GM18867 (cell line): ENCODE results near the gene ZNF433.
A peak's percentile ranks its signal among the peaks of the same experiment; 100 is the strongest.
"Not testable (repeated sequence)": the region's sequence is repeated elsewhere in the genome, so short reads cannot be mapped to it uniquely, and the experiment has no call there.

Source experiments
- ATAC-seq: cut with Tn5 transposase; IDR thresholded peaks from one replicate; pipeline ENCODE4 v1.9.1; 2021; ENCODE audit warnings: mild to moderate bottlenecking, moderate library complexity; ENCODE audit not compliant: unreplicated experiment

ZNF433 gene

DNA sequence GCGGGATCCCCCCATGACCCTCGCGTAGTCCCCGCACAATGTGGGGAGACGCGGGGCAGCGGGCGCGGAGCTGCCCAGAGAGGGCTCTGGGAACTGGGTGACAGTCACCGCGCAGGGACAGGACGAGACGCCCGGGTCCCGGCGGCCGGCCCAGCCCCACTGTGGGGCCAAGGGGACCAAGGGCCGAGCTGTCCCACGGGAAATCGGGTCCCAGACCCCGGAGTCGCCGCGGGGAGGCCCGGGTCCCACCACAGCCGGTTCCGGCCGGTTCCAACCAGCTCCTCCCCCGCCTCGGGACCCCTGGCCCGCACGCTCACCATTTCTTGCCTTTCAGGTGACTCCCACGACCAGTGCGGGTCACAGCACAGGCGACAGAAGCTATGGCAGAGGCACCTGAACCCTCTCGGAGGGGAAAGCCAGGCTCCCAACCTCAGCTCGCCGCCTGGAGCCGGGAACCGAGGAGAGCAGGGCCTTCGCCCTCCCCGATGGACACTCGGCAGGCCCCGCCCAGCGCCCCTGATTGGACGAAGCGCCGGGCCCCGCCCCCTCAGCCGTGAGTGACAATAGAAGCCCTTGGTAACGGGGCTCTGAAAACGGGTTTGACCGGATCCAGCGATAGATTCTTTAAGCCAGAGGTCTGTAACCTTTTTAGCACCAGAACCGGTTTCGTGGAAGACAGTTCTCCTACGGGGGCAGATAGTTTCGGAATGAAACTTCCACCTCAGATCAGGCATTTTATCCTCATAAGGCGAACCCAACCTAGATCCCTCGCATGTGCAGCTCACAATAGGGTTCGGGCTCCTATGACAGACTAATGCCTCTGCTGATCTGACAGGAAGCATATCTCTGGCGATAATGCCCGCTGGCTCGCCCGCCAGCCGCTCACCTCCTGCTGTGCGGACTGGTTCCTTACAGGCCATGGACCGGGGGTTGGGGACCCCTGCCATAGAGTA lies at the start of gene ZNF433:
Gene ZNF433, minus strand, starts transcription at position 460 of the 953 bp plus-strand sequence. Its CDS starts 140 bp downstream, at position 320.
- ATAC-seq = peak; percentile 49

DNA sequence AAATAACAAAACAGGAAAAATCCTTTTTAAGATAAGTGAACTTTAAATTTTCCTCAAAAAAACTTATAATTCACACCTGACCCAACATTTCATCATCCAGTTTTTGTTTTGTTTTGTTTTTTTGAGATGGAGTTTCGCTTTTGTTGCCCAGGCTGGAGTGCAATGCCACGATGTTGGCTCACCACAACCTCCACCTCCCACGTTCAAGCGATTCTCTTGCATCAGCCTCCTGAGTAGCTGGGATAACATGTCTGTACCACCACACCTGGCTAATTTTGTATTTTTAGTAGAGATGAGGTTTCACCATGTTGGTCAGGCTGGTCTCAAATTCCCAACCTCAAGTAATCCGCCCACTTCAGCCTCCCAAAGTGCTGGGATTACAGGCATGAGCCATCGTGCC lies 47.9 kb upstream of the ZNF433 start:
- not testable (repeated sequence) for ATAC-seq

DNA sequence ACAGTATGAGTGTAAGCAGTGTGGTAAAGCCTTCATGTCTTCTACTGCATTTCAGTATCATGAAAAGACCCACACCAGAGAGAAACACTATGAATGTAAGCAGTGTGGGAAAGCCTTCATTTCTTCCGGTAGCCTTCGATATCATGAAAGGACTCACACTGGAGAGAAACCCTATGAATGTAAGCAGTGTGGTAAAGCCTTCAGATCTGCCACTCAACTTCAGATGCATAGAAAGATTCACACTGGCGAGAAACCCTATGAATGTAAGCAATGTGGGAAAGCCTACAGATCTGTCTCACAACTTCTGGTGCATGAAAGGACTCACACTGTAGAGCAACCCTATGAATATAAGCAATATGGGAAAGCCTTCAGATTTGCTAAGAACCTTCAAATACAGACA lies 41.9 kb upstream of the ZNF433 start:
- no peak for ATAC-seq

DNA sequence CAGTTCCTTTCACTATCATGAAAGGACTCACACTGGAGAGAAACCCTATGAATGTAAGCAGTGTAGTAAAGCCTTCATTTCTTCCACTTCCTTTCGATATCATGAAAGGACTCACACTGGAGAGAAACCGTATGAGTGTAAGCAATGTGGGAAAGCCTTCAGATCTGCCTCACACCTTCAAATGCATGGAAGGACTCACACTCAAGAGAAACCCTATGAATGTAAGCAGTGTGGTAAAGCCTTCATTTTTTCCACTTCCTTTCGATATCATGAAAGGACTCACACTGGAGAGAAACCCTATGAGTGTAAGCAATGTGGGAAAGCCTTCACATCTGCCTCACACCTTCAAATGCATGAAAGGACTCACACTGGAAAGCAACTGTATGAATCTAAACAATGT lies 40.9 kb upstream of the ZNF433 start:
- not testable (repeated sequence) for ATAC-seq

DNA sequence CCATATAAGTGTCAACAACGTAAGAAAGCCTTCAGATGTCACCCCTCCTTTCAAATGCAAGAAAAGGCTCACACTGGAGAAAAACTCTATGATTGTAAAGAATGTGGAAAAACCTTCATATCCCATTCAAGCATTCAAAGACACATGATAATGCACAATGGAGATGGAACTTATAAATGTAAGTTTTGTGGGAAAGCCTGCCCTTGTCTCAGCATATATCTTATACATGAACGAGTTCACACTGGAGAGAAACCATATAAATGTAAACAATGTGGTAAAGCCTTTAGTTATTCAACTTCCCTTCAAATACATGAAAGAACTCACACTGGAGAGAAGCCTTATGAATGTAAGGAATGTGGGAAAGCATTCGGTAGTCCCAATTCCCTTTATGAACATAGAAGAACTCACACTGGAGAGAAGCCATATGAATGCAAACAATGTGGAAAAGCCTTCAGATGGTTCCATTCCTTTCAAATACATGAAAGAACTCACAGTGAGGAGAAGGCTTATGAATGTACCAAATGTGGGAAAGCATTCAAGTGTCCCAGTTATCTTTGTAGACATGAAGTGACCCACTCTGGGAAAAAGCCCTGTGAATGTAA lies 40.2 kb upstream of the ZNF433 start:
- ATAC-seq = no peak

DNA sequence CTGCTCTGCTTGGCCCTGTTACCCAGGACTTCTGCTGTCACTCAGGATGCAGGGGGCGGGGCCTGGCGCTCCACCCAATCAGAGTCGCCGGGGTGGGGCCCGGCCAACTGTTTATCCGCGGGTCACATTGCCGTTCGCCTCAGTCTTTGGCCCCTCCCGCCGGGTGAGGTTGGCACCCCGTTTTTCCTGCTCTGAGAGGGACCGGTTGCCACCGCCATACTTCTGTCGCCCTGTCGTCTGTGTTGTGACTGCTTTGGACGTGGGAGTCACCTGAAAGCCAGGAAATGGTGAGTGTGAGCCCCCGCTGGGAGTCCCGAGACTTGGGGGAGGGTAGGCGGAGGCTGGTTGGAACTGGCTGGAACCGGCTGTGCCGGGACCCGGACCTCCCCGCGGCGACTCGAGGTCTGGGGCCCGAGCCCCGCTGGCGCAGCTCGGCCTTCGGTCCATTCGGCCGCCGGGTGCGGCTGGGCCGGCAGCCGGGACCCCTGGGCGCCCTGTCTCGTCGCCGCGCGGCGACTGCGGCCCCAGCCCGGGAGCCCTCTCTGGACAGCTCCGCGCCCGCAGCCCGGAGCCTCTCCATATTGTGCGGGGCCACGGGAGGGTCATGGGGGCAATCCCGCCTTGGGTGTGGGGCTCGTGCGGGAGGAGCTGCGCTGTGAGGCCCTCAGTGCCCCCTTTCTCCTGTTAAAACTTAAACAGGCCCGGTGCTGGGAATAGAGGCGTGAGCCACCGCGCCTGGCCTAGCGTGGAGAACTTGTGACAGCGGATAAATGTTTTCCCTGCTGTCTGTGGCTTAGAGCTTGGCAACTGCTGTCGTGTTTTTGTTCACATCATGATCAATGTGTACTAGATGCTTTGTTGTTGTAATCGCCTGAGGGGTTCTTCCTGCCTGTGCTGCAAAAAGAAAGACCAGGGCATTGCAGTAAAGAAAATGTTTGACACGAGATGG lies 29.4 kb upstream of the ZNF433 start, which contains the start of gene ZNF844:
Gene ZNF844, plus strand, starts transcription at position 142 of the 949 bp plus-strand sequence. Its CDS starts 143 bp downstream, at position 285.
- ATAC-seq = peak; percentile 62

DNA sequence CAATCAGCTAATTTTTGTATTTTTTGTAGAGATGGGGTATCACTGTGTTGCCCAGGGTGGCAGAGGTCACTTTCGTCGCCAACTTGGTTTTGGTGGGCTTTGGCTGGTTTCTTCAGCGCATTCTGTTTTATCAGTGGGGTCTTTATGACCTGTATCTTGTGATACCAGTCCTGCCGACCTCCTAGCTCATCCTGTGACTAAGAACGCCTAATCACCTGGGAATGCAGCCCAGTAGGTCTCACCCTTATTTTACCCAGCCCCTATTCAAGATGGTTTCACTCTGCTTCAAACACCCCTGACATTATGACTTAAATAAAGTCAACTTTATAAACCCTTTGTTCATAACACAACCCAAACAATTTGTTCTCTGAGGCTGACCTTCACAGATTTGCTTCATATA lies 20.3 kb upstream of the ZNF433 start:
- no peak for ATAC-seq

DNA sequence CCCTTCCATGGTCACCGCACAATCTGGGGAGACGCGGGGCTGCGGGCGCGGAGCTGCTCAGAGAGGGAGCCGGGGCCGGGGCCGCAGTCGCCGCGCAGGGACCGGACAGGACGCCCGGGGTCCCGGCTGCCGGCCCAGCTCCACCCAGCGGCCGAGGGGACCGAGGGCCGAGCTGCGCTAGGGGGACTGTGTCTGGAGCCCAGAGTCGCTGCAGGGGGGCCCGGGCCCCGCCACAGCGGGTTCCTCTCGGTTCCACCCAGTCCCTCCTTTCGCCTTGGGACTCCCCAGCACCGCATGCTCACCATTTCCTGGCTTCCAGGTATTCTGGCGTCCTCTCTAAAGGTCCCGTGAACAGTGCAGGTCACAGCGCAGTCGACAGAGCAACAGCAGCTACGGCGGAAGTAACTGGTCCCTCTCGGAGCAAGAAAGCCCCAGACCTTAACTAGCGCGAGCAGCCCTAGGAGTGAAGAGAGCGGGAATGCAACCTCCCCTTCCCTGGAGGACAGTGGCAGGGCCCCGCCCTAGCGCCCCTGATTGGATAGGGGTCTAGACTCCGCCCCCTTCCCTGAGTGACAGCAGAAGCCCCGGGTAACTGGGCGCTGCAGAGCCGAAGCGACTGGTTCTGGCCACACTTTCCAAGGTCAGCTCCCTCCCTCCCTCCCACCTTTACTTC lies 17.2 kb upstream of the ZNF433 start, which contains the start of gene ZNF878:
Gene ZNF878, minus strand, starts transcription at position 465 of the 673 bp plus-strand sequence. Its CDS starts 160 bp downstream, at position 305.
- ATAC-seq = peak; percentile 55

DNA sequence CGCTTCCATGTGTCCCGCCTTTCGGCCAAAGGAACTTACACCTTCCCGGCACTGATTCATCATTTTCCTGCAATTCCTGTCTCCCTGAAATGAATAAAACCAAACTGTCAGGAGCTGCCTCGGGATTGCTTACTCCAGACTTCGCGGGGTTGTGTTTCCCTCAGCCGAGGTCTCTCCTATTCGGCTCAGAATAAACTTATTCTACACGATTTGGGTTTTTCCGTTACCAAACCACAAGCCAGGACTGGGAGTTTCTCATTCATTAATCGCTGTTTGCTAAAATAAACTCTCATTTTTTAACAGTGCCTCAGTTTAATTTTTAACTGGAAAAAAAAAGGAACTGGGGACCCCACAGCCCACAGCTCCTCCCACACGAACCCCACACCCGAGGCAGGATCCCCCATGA lies 16.6 kb upstream of the ZNF433 start:
- ATAC-seq = no peak

DNA sequence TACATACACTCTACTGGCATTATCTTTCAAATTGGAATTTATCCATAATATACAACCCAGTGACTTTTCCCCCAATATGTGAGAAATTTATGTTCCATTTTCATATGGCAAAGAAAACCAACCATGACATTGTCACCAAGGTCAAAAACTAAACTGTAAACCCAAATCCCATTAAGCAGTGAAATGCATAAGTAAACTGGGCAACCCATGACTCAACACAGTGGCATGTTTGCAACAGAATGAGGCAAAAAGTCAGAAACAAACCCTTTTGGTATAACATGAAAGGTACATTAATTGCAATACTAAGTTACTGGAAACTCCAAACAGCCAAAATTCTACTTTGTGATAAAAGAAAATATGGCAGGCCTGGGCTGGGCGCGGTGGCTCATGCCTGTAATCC lies 12.4 kb upstream of the ZNF433 start:
- ATAC-seq = no peak

DNA sequence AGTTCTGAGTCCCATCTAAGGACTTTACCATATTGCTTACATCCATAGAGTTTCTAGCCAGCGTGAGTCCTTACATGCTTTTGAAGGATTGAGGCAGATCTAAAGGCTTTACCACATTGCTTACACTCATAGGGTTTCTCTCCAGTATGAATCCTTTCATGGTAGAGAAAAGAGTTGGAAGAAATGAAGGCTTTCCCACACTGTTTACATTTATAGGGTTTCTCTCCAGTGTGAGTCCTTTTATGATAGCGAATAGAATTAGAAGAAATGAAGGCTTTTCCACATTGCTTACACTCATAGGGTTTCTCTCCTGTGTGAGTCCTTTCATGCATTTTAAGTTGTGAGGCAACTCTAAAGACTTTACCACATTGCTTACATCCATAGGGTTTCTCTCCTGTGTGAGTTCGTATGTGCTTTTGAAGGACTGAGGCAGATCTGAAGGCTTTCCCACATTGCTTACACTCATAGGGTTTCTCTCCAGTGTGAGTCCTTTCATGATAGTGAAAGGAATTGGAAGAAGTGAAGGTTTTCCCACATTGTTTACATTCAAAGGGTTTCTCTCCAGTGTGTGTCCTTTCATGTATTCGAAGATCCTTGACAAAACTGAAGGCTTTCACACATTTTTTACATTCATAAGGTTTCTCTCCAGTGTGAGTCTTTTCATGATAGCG lies 8.4 kb upstream of the ZNF433 start:
- ATAC-seq = no peak

DNA sequence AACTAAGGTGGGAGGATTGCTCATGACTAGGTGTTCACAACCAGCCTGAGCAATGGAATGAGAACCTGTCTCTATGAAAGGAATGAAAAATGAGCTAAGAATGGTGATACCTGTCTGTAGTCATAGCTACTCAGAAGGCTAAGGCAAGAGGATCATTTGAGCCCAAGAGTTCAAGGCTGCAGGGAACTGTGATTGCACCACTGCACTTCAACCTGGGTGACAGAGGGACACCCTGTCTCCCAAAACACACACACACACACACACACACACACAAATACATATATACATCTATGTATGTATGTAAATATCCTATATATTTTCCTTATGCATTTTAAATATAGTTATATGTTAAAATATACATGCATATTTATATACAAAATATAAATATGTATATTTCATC lies 7.4 kb upstream of the ZNF433 start:
- no peak for ATAC-seq

DNA sequence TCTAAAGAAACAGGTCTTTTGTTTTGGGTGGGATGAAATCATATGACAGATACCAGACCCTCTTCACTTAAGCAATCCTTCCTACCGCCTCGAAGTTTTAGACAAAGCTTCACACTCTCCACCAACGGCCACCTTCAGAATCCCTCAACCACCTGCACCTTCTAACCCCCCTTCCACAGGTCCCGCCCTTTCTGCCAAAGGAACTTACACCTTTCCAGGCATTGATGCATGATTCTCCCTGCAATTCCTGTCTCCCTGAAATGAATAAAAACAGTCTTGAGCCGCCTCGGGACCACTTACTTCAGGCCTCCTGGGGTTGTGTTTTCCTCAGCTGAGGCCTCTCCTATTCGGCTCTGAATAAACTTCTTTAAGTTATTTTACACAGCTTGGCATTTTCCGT lies 859 bp downstream of the ZNF433 start:
- no peak for ATAC-seq

DNA sequence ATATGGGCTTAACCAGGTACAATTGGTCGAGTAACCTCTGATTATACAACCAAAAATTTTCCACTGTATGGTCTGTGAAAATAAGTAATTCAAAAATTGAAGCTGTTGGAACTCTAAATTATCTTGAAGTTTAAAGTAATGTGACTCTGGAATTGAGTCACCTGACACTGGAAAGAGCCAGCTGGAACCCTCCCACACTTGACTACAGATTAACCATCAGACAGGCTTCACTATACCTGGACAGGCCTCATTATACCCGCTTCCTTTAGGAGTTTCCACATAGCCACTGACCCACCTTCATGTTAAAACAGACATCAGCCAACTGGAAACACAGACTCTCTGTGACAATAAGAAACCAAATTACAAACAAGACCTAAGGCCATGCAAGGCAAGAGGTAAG lies 1.3 kb downstream of the ZNF433 start:
- no peak for ATAC-seq

DNA sequence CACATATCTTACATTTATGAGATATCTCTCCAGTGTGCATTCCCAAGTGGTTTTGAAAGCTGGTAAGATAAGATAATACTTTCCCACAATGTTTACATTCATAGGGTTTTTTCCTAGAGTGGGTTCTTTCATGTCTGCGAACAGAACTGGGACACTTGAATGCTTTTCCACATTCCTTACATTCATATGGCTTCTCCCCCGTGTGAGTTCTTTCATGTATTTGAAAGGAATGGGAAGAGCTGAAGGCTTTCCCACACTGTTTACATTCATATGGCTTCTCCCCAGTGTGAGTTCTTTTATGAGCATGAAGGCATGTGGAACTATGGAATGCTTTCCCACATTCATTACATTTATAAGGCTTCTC lies 19.7 kb downstream of the ZNF433 start:
- no peak for ATAC-seq

DNA sequence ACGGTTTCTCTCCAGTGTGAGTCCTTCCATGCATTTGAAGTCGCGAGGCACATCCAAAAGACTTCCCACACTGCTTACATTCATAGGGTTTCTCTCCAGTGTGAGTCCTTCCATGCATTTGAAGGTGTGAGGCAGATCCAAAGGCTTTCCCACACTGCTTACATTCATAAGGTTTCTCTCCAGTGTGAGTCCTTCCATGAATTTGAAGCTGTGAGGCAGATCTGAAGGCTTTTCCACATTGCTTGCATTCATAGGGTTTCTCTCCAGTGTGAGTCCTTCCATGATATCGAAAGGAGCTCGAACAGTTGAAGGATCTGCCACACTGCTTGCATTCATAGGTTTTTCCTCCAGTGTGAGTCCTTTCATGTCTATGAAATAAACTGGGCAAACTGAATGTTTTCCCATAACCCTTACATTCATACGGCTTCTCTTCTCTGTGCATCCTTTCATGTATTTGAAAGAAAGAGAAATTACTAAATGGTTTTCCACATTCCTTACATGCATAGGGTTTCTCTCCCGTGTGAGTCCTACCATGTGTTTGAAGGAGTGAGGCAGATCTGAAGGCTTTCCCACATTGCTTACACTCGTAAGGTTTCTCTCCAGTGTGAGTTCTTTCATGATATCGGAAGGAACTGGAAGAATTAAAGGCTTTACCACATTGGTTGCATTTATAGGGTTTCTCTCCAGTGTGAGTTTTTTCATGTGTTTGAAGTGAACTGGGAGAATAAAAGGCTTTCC lies 20.3 kb downstream of the ZNF433 start:
- no peak for ATAC-seq

DNA sequence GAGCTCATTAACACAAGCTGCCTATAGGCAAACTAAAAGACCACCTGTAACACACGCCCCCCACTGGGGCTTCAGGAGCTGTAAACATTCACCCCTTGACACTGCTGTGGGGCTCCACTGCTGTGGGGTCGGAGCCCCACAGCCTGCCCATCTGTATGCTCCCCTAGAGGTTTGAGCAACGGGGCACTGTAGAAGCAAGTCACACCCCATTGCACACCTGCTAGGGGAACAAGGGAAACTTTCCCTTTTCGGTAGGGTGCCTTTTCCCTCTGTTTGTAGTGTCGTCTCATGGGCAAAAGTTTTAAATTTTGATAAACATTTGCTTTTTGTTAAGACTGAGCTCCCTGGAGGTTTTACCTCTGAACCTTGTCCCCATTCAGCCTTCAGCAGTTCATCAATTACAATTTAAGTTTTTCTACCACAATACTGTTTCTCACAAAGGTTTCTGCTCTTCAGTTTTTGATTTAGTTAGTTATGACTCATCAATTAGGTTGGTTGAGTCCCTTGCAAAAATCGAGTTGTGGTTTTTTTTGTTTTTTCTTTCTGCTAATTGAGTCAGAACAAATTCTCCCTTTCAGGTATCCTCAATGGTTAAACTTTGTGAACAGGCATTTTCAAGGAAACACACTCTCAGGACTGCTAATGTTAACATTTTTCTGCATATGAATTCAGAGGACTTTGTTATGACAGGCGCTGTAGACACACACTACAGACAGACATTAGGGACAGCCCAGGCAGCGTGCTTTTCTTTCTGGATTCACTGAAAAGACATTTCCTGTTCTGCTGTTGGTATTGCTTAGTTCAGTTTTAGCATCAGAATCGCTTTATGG lies 35.1 kb downstream of the ZNF433 start:
- no peak for ATAC-seq

DNA sequence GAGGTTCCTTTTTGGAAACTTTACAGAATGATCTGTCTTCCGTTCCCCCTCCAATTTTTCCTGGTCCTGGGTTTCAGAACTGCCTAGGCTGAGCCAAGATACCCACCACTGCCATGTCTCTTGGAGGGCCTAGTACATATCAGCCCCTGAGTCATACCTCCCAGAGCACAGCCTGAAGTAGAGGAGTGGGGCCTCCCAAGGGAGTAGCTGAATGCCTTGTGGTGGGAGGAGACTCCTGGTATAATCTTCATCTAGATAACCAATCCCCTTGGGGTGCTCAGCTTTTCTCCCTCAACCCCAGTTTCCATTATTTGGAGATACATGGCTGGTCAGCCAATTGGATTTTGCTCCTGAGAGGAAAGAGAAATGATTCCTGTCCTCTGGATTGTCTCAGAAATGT lies 40.3 kb downstream of the ZNF433 start:
- ATAC-seq = no peak
